ENCODE results near the gene RGR.

DNA sequence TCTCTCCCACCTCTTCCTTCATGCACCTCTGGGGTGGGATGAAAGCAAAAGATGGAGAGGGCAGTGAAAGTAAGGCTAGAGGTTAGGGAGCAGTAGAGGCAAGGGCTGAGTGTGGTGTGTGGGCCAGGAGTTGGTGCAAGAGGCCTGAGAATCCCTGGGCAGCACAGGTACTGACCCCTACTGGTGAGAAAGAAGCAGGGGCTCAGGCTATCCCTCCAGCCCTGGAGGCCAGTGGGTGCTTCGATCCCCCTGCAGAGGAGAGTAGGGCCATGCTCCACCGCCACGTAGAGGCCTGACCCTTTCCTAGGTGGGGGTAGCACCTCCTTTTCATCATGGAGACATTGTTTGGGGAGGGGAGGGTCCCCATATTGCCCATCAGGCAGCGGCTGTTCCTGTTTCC lies 40.7 kb upstream of the RGR start:
- TF ChIP-seq, protein P1, sequence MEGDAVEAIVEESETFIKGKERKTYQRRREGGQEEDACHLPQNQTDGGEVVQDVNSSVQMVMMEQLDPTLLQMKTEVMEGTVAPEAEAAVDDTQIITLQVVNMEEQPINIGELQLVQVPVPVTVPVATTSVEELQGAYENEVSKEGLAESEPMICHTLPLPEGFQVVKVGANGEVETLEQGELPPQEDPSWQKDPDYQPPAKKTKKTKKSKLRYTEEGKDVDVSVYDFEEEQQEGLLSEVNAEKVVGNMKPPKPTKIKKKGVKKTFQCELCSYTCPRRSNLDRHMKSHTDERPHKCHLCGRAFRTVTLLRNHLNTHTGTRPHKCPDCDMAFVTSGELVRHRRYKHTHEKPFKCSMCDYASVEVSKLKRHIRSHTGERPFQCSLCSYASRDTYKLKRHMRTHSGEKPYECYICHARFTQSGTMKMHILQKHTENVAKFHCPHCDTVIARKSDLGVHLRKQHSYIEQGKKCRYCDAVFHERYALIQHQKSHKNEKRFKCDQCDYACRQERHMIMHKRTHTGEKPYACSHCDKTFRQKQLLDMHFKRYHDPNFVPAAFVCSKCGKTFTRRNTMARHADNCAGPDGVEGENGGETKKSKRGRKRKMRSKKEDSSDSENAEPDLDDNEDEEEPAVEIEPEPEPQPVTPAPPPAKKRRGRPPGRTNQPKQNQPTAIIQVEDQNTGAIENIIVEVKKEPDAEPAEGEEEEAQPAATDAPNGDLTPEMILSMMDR (IDR thresholded peaks at IDR 0.05), result no peak
- TF ChIP-seq POLR2A (IDR thresholded peaks at IDR 0.05), result no peak
